Measurements from ENCODE around the gene PPP1R10. TPM values are rescaled to one million over a fixed set of nuclear protein-coding genes. Genes with fewer than 3 reads are reported as not detected.

The PPP1R10 gene
- total and polyA plus RNA-seq, 2 of the 13 experiments (the other 11 are each of a cell fraction or from before 2014, with no cell fraction given) = 26.3 to 38.4 TPM

DNA sequence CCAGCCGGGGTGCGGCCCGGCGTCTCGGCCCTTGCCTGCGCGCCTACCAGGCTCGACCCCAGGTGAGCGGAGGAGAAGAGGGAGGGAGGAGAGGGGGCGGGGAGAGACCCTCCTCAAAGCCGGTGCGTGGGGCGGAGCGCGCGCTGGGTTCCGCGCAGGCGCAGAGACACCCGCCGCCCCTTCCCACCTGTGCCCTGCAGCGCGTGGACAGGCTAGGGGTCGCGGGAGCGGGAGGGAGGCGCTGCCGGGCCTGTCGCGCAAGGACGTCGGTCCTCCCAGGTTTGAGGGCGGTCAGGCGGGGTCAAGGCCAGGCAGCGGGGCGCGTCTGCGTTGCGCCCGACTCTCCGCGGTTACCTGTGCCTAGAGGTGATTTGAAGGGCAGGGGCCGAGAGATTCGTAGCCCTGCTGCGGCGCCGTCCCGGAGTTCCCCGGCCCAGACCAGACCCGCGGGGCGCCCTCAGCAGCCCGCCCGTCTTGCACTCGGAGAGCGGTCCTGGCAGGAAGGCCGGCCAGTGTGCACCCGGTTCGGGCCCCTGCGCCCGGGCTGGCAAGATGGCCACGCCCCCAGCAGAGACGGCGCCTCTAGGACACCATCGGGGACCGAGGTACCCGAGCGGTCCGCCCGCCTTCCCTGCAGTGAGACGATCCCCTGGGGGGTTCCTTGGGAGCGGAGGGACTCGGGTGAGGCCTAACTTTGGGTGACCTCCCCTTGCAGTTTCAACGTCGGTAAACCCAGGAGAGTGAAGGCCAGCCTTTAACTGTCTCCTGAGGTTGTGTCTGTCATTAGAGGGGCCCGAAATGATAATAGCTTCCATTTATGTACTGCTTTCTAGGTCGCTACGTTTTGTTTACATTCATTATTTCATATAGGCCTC lies 30.4 kb upstream of the PPP1R10 start (continued):
- TF ChIP-seq, protein P1, sequence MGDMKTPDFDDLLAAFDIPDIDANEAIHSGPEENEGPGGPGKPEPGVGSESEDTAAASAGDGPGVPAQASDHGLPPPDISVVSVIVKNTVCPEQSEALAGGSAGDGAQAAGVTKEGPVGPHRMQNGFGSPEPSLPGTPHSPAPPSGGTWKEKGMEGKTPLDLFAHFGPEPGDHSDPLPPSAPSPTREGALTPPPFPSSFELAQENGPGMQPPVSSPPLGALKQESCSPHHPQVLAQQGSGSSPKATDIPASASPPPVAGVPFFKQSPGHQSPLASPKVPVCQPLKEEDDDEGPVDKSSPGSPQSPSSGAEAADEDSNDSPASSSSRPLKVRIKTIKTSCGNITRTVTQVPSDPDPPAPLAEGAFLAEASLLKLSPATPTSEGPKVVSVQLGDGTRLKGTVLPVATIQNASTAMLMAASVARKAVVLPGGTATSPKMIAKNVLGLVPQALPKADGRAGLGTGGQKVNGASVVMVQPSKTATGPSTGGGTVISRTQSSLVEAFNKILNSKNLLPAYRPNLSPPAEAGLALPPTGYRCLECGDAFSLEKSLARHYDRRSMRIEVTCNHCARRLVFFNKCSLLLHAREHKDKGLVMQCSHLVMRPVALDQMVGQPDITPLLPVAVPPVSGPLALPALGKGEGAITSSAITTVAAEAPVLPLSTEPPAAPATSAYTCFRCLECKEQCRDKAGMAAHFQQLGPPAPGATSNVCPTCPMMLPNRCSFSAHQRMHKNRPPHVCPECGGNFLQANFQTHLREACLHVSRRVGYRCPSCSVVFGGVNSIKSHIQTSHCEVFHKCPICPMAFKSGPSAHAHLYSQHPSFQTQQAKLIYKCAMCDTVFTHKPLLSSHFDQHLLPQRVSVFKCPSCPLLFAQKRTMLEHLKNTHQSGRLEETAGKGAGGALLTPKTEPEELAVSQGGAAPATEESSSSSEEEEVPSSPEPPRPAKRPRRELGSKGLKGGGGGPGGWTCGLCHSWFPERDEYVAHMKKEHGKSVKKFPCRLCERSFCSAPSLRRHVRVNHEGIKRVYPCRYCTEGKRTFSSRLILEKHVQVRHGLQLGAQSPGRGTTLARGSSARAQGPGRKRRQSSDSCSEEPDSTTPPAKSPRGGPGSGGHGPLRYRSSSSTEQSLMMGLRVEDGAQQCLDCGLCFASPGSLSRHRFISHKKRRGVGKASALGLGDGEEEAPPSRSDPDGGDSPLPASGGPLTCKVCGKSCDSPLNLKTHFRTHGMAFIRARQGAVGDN (CRISPR knock-in tag; IDR thresholded peaks at IDR 0.05) = peak; percentile 98
- TF ChIP-seq ELF4 (CRISPR knock-in tag; IDR thresholded peaks at IDR 0.05; ENCODE audit: borderline replicate concordance) = no peak
- TF ChIP-seq FOXK1 (CRISPR knock-in tag; IDR thresholded peaks at IDR 0.05; ENCODE audit: borderline replicate concordance, low read depth) = peak; percentile 70; the same call in 1 of the 2 replicates
- TF ChIP-seq NPAS2 (CRISPR knock-in tag; IDR thresholded peaks at IDR 0.05; ENCODE audit: borderline replicate concordance) = no peak
- peak; percentile 96; the same call in 1 of the 2 replicates for TF ChIP-seq ZNF788 (CRISPR knock-in tag; IDR thresholded peaks at IDR 0.05; ENCODE audit: borderline replicate concordance)
- TF ChIP-seq, protein P2, sequence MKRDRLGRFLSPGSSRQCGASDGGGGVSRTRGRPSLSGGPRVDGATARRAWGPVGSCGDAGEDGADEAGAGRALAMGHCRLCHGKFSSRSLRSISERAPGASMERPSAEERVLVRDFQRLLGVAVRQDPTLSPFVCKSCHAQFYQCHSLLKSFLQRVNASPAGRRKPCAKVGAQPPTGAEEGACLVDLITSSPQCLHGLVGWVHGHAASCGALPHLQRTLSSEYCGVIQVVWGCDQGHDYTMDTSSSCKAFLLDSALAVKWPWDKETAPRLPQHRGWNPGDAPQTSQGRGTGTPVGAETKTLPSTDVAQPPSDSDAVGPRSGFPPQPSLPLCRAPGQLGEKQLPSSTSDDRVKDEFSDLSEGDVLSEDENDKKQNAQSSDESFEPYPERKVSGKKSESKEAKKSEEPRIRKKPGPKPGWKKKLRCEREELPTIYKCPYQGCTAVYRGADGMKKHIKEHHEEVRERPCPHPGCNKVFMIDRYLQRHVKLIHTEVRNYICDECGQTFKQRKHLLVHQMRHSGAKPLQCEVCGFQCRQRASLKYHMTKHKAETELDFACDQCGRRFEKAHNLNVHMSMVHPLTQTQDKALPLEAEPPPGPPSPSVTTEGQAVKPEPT (CRISPR knock-in tag; IDR thresholded peaks at IDR 0.05; ENCODE audit: low read depth) = peak; percentile 3; the same call in 1 of the 2 replicates
- peak; percentile 86; the same call in 1 of the 2 replicates for TF ChIP-seq ZNF484 (CRISPR knock-in tag; IDR thresholded peaks at IDR 0.05; ENCODE audit: borderline replicate concordance, low read depth)
- TF ChIP-seq ONECUT2 (CRISPR knock-in tag; IDR thresholded peaks at IDR 0.05) = peak; percentile 21; the same call in 1 of the 2 replicates
- TF ChIP-seq PCBP2 (optimal IDR thresholded peaks at IDR 0.05; ENCODE audit: low read depth, low read length, poor library complexity, severe bottlenecking) = peak; percentile 22
- TF ChIP-seq, protein P3, sequence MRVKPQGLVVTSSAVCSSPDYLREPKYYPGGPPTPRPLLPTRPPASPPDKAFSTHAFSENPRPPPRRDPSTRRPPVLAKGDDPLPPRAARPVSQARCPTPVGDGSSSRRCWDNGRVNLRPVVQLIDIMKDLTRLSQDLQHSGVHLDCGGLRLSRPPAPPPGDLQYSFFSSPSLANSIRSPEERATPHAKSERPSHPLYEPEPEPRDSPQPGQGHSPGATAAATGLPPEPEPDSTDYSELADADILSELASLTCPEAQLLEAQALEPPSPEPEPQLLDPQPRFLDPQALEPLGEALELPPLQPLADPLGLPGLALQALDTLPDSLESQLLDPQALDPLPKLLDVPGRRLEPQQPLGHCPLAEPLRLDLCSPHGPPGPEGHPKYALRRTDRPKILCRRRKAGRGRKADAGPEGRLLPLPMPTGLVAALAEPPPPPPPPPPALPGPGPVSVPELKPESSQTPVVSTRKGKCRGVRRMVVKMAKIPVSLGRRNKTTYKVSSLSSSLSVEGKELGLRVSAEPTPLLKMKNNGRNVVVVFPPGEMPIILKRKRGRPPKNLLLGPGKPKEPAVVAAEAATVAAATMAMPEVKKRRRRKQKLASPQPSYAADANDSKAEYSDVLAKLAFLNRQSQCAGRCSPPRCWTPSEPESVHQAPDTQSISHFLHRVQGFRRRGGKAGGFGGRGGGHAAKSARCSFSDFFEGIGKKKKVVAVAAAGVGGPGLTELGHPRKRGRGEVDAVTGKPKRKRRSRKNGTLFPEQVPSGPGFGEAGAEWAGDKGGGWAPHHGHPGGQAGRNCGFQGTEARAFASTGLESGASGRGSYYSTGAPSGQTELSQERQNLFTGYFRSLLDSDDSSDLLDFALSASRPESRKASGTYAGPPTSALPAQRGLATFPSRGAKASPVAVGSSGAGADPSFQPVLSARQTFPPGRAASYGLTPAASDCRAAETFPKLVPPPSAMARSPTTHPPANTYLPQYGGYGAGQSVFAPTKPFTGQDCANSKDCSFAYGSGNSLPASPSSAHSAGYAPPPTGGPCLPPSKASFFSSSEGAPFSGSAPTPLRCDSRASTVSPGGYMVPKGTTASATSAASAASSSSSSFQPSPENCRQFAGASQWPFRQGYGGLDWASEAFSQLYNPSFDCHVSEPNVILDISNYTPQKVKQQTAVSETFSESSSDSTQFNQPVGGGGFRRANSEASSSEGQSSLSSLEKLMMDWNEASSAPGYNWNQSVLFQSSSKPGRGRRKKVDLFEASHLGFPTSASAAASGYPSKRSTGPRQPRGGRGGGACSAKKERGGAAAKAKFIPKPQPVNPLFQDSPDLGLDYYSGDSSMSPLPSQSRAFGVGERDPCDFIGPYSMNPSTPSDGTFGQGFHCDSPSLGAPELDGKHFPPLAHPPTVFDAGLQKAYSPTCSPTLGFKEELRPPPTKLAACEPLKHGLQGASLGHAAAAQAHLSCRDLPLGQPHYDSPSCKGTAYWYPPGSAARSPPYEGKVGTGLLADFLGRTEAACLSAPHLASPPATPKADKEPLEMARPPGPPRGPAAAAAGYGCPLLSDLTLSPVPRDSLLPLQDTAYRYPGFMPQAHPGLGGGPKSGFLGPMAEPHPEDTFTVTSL (CRISPR knock-in tag; IDR thresholded peaks at IDR 0.05; ENCODE audit: borderline replicate concordance) = peak; percentile 31; the same call in 1 of the 2 replicates
- TF ChIP-seq CC2D1A (CRISPR knock-in tag; IDR thresholded peaks at IDR 0.05) = peak; percentile 91; the same call in 1 of the 2 replicates
- no peak for TF ChIP-seq ZFP36 (IDR thresholded peaks at IDR 0.05; ENCODE audit: borderline replicate concordance, low read depth, low read length, partially characterized antibody)
- no peak for TF ChIP-seq MAFK (conservative IDR thresholded peaks at IDR 0.05 in 1 of 2, IDR thresholded peaks at IDR 0.05 in 1 of 2; ENCODE audit: low read length in 2 of 2)
- peak; percentile 93 for TF ChIP-seq ZMYM4 (CRISPR knock-in tag; IDR thresholded peaks at IDR 0.05)
- peak; percentile 81 for TF ChIP-seq ARNTL (CRISPR knock-in tag; IDR thresholded peaks at IDR 0.05)
